Activated CD4-positive, alpha-beta T cell treated with anti-CD3 and anti-CD28 coated beads, Interleukin-2, amount 10 ng/mL, durations not matched to agents 7 days and 5 days (primary cell): ENCODE measurements around the gene P3H2. TPM values are rescaled to one million over a fixed set of nuclear protein-coding genes. Genes with fewer than 3 reads are reported as not detected.
"Not testable (repeated sequence)": the region's sequence is repeated elsewhere in the genome, so short reads cannot be mapped to it uniquely, and the experiment has no call there.

ENCODE experiments used
- CTCF ChIA-PET: fragments of 350-600 bp; sonication (Branson Sonifier 250); formaldehyde crosslinking; loops from one replicate; lab custom pipeline; 2021; ENCODE audit warnings: antibody characterized with exemption; lab: Charles Lee
- POLR2A ChIA-PET: fragments of 350-600 bp; sonication (Branson Sonifier 250); formaldehyde crosslinking; loops from one replicate; lab custom pipeline; 2021; ENCODE audit warnings: antibody characterized with exemption; lab: Charles Lee
- DNase-seq: peaks from one replicate; pipeline ENCODE4 v3.0.0-alpha.2; 2020
- H3K27ac Mint-ChIP-seq: one replicate; pipeline ENCODE4 v1.8.0; 2021; ENCODE audit warnings: mild to moderate bottlenecking, moderate library complexity, mixed read lengths
- H3K27me3 Mint-ChIP-seq: one replicate; pipeline ENCODE4 v1.8.0; 2021; ENCODE audit warnings: mixed read lengths
- H3K36me3 Mint-ChIP-seq: one replicate; pipeline ENCODE4 v1.8.0; 2021; ENCODE audit warnings: low read depth, mixed read lengths
- H3K4me1 Mint-ChIP-seq: one replicate; pipeline ENCODE4 v1.8.0; 2021; ENCODE audit warnings: mixed read lengths
- H3K4me3 Mint-ChIP-seq: one replicate; pipeline ENCODE4 v1.8.0; 2021; ENCODE audit warnings: mild to moderate bottlenecking, moderate library complexity, mixed read lengths
- H3K9me3 Mint-ChIP-seq: one replicate; pipeline ENCODE4 v1.8.0; 2021; ENCODE audit warnings: mixed read lengths
- total RNA-seq, 2 experiments: library from RNA; stranded (reverse); gene quantifications; one replicate each; pipeline ENCODE4 v1.2.3, GENCODE V29; 2021

Gene P3H2
- total RNA-seq, result not detected

GRCh38 chr3:190120269-190121060 is at the start of gene P3H2:
Gene P3H2, minus strand, starts transcription at chr3:190120897. Its CDS starts 166 bp downstream, at chr3:190120731.
- peak; percentile 6 for DNase-seq
- H3K4me1 Mint-ChIP-seq, result peaks cover 5% of the 10 kb centered on the region
- no peaks in the 10 kb centered on the region for H3K36me3 Mint-ChIP-seq
- CTCF ChIA-PET, result no interaction called here
- no peaks in the 10 kb centered on the region for H3K9me3 Mint-ChIP-seq
- POLR2A ChIA-PET, result no interaction called here
- no peak within 1 kb of the TSS for H3K27ac Mint-ChIP-seq
- H3K27me3 Mint-ChIP-seq, result peaks cover 62% of the 10 kb centered on the region
- H3K4me3 Mint-ChIP-seq, result peak within 1 kb of the TSS; percentile 38

GRCh38 chr3:190169877-190170276 is 49.2 kb upstream of the P3H2 start:
- DNase-seq, result no peak
- peak overlapping the region; percentile 77 for H3K27ac Mint-ChIP-seq
- peaks cover 3% of the 10 kb centered on the region for H3K9me3 Mint-ChIP-seq
- CTCF ChIA-PET, result no interaction called here
- peaks cover 10% of the 10 kb centered on the region for H3K27me3 Mint-ChIP-seq
- H3K4me3 Mint-ChIP-seq, result peak overlapping the region; percentile 38
- peaks cover 17% of the 10 kb centered on the region for H3K4me1 Mint-ChIP-seq
- POLR2A ChIA-PET, result no interaction called here
- no peaks in the 10 kb centered on the region for H3K36me3 Mint-ChIP-seq

DNA sequence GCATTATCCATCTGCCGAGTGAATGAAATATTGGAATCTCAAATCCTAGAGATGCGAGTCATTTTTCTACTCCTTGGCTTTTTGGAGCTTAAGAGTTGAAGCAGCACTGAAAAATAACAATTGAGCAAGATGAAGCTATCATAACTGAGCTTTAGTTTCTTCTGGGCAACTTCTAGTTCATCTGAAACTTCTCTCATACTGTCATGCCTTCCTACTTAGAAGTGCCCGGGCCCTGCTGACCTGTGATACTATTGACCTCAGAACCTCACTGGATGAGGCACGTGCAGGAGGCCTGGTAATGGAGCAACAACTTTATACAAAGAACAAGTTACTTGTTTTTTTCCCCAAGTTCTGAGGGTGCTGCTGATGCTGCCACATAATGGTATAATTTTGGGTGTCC is 48.5 kb upstream of the P3H2 start:
- ChIA-PET POLR2A (no interaction called here), CTCF (interaction anchor here (1.0 to 1.6 kb wide), 2 partner anchors 10 to 54 kb away, joined by 3 to 4 read pairs; no protein-coding TSS in a partner anchor)
- peak overlapping the region; percentile 77 for H3K27ac Mint-ChIP-seq
- peaks cover 6% of the 10 kb centered on the region for H3K27me3 Mint-ChIP-seq
- peaks cover 3% of the 10 kb centered on the region for H3K9me3 Mint-ChIP-seq
- H3K4me1 Mint-ChIP-seq, result peaks cover 17% of the 10 kb centered on the region
- DNase-seq, result no peak
- H3K36me3 Mint-ChIP-seq, result no peaks in the 10 kb centered on the region
- H3K4me3 Mint-ChIP-seq, result no peak overlapping the region

- Mint-ChIP-seq H3K27ac (no peak overlapping the region), H3K9me3 (peaks cover 3% of the 10 kb centered on the region), H3K4me3 (no peak overlapping the region), H3K36me3 (no peaks in the 10 kb centered on the region), H3K4me1 (peaks cover 17% of the 10 kb centered on the region), H3K27me3 (peaks cover 6% of the 10 kb centered on the region)
- ChIA-PET POLR2A (no interaction called here), CTCF (interaction anchor here (1.0 to 1.6 kb wide), 2 partner anchors 11 to 55 kb away, joined by 3 to 4 read pairs; no protein-coding TSS in a partner anchor)
- no peak for DNase-seq
These were observed 47.4 kb upstream of the P3H2 start for GRCh38 chr3:190167936-190168680.

DNA sequence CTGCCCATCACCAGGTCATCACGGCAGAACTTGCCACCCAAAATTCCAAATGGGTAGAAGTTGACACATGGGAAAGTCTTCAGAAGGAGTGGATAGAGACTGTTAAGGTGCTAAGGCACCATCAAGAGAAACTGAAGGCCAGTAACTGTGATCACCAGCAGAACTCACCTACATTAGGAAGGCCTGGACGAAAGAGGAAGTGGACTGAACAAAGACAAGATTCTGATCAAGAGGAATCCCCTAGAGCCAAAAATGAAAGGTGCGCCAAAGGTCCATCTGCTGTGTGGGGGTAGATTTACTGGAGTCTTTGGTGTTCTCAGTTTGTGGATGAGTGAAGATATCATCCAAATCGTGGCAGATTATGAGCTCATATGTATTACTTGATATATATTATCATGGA is 46.3 kb upstream of the P3H2 start:
- CTCF ChIA-PET, result no interaction called here
- POLR2A ChIA-PET, result no interaction called here
- Mint-ChIP-seq H3K4me1 (peaks cover 17% of the 10 kb centered on the region), H3K36me3 (no peaks in the 10 kb centered on the region), H3K27me3 (peaks cover 5% of the 10 kb centered on the region), H3K27ac (no peak overlapping the region), H3K9me3 (peaks cover 3% of the 10 kb centered on the region), H3K4me3 (no peak overlapping the region)
- DNase-seq, result no peak

DNA sequence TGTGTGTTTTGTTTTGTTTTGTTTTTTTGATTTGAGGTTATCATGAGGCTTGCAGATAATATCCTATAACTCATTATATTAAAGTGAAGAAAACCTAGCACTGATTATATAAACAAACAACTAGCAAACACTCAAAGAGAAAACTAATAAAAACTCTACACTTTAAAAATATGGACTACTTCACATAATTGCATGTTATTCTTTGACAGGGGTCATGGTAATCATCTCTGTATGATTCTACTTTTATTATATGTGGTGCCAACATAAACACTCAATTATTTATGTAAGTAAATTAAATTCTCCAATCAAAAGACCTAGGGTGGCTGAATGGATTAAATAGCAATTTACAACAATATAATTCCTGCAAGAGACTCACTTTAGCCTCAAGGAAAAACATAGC is 44.6 kb upstream of the P3H2 start:
- Mint-ChIP-seq H3K27ac (no peak overlapping the region), H3K36me3 (no peaks in the 10 kb centered on the region), H3K4me1 (peaks cover 15% of the 10 kb centered on the region), H3K9me3 (no peaks in the 10 kb centered on the region), H3K27me3 (no peaks in the 10 kb centered on the region), H3K4me3 (no peak overlapping the region)
- no peak for DNase-seq
- ChIA-PET POLR2A (no interaction called here), CTCF (no interaction called here)

GRCh38 chr3:190162013-190162412 is 41.3 kb upstream of the P3H2 start:
- CTCF ChIA-PET, H3K27ac Mint-ChIP-seq, H3K27me3 Mint-ChIP-seq, POLR2A ChIA-PET, H3K36me3 Mint-ChIP-seq, H3K9me3 Mint-ChIP-seq, H3K4me1 Mint-ChIP-seq, DNase-seq, H3K4me3 Mint-ChIP-seq: not testable (repeated sequence)

DNA sequence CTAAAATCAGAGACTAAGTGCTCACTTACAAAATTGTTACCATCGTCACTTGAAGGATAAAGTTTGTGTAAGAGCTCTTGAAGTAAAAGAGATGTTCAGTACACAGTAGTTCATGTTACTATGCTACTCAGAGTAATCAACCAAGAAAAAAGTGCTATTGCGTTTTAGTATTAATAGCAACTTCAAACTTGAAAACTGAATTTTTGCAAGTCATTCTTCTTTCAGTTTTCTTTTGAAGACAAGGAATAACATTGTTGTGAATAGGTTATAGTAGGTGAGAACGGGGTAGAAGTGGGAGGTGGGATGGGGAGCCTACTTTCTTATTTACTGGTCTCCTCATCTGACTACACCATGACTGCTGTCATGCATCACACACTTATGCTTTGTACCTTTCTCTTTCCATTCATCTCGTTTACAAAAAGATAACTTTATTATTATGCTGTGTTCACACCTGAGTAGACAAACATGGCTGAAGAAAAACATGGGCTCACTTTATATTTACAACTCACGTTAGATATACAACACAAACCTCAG is 39.3 kb upstream of the P3H2 start:
- H3K27ac Mint-ChIP-seq, result no peak overlapping the region
- POLR2A ChIA-PET, result no interaction called here
- H3K9me3 Mint-ChIP-seq, result no peaks in the 10 kb centered on the region
- no peaks in the 10 kb centered on the region for H3K27me3 Mint-ChIP-seq
- H3K4me3 Mint-ChIP-seq, result no peak overlapping the region
- no peak for DNase-seq
- no peaks in the 10 kb centered on the region for H3K4me1 Mint-ChIP-seq
- H3K36me3 Mint-ChIP-seq, result no peaks in the 10 kb centered on the region
- CTCF ChIA-PET, result no interaction called here

GRCh38 chr3:190158261-190158660 is 37.6 kb upstream of the P3H2 start:
- H3K27me3 Mint-ChIP-seq, result no peaks in the 10 kb centered on the region

DNA sequence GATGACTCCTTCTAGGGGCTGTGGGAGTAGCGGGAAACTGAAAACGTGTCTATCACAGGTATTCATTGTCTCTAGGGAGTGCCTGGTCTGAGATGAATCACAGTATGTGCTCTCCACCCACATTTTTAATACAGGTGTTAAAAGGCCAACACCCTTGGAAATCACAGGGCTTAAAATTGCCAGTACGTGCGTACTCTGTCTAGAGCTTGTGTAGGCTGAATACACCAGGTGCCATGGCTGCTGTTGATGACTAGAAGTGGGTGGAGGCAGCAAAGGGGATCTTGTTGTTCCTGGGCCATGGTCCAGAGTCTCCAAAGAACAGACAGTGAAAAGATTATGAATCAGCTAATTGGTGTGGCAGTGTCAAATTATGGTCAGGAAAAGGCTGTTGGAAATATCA is 35.1 kb upstream of the P3H2 start:
- no peaks in the 10 kb centered on the region for H3K4me1 Mint-ChIP-seq
- POLR2A ChIA-PET, result no interaction called here
- H3K27me3 Mint-ChIP-seq, result no peaks in the 10 kb centered on the region
- no peak overlapping the region for H3K27ac Mint-ChIP-seq
- H3K9me3 Mint-ChIP-seq, result no peaks in the 10 kb centered on the region
- no peaks in the 10 kb centered on the region for H3K36me3 Mint-ChIP-seq
- DNase-seq, result no peak
- CTCF ChIA-PET, result no interaction called here
- H3K4me3 Mint-ChIP-seq, result no peak overlapping the region

More at GRCh38 chr3:190158261-190158660, 37.6 kb upstream of the P3H2 start:
- ChIA-PET CTCF (no interaction called here), POLR2A (no interaction called here)
- H3K9me3 Mint-ChIP-seq, result no peaks in the 10 kb centered on the region
- no peaks in the 10 kb centered on the region for H3K4me1 Mint-ChIP-seq
- no peak overlapping the region for H3K4me3 Mint-ChIP-seq
- no peak for DNase-seq
- no peaks in the 10 kb centered on the region for H3K36me3 Mint-ChIP-seq
- H3K27ac Mint-ChIP-seq, result no peak overlapping the region

GRCh38 chr3:190150681-190151080 is 30.0 kb upstream of the P3H2 start:
- H3K27ac Mint-ChIP-seq, result no peak overlapping the region
- H3K4me3 Mint-ChIP-seq, result no peak overlapping the region
- no peaks in the 10 kb centered on the region for H3K36me3 Mint-ChIP-seq
- DNase-seq, result no peak
- no peaks in the 10 kb centered on the region for H3K4me1 Mint-ChIP-seq
- ChIA-PET POLR2A (no interaction called here), CTCF (no interaction called here)
- H3K27me3 Mint-ChIP-seq, result no peaks in the 10 kb centered on the region
- H3K9me3 Mint-ChIP-seq, result no peaks in the 10 kb centered on the region

DNA sequence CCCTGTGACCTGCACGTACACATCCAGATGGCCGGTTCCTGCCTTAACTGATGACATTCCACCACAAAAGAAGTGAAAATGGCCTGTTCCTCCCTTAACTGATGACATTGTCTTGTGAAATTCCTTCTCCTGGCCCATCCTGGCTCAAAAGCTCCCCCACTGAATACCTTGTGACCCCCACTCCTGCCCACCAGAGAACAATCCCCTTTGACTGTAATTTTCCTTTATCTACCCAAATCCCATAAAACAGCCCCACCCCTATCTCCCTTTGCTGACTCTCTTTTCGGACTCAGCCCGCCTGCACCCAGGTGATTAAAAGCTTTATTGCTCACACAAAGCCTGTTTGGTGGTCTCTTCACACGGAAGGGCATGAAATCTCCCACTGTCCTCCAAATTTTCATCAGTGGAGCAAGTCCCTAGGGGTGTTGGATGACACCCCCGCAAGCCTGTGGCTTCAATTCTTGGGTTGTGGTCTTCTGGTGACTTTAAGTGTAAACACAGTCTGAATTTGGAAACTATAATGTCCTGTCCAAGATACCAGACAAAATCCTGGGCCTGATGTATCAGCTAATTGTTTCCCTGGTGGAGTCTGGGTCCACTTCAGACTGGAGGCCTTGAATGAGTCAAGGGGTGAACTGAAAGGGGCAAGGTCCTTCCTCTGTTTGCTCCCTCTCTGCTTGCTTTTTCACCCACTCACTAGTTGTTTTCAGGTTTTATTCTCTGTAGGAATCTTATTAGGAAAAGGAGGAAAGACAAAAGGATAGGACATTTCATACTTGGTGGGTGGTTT is 29.3 kb upstream of the P3H2 start:
- not testable (repeated sequence) for H3K27ac Mint-ChIP-seq

More for the DNA sequence above, 29.3 kb upstream of the P3H2 start:
- H3K4me1 Mint-ChIP-seq, H3K9me3 Mint-ChIP-seq, DNase-seq, H3K27me3 Mint-ChIP-seq, POLR2A ChIA-PET, H3K4me3 Mint-ChIP-seq, H3K36me3 Mint-ChIP-seq, CTCF ChIA-PET: not testable (repeated sequence)
